IgD-negative memory B cell (primary cell): ENCODE measurements around the gene TRA2A. TPM values are rescaled to one million over a fixed set of nuclear protein-coding genes. Genes with fewer than 3 reads are reported as not detected.

Source experiments
- H3K27ac Mint-ChIP-seq, 3 donors: one replicate each; pipeline ENCODE4 v1.8.0; 2020 to 2022; ENCODE audit warnings: mild to moderate bottlenecking in 3 of 3, mixed read lengths in 3 of 3, moderate library complexity in 1 of 3
- H3K27me3 Mint-ChIP-seq: one replicate; pipeline ENCODE4 v1.8.0; 2021; ENCODE audit warnings: mixed read lengths
- H3K36me3 Mint-ChIP-seq: one replicate; pipeline ENCODE4 v1.8.0; 2020; ENCODE audit warnings: mild to moderate bottlenecking, mixed read lengths
- H3K4me1 Mint-ChIP-seq, 3 donors: one replicate each; pipeline ENCODE4 v1.8.0; 2020 to 2022; ENCODE audit warnings: mixed read lengths in 3 of 3, mild to moderate bottlenecking in 1 of 3
- H3K4me3 Mint-ChIP-seq, 4 donors: one replicate each; pipeline ENCODE4 v1.8.0; 2020 to 2022; ENCODE audit warnings: mild to moderate bottlenecking in 4 of 4, mixed read lengths in 4 of 4, moderate library complexity in 3 of 4
- H3K9me3 Mint-ChIP-seq, 3 donors: one replicate each; pipeline ENCODE4 v1.8.0; 2020 to 2021; ENCODE audit warnings: mixed read lengths in 3 of 3, mild to moderate bottlenecking in 1 of 3
- polyA plus RNA-seq: library from polyadenylated mRNA; unstranded; fragments of 300-500 nt; fragmentation: Illumina TruSeq; gene quantifications from one replicate; pipeline ENCODE4 v1.2.3, GENCODE V29; 2021

TRA2A gene
- polyA plus RNA-seq, 1 donor from 2014 or later, result 44.0 TPM

DNA sequence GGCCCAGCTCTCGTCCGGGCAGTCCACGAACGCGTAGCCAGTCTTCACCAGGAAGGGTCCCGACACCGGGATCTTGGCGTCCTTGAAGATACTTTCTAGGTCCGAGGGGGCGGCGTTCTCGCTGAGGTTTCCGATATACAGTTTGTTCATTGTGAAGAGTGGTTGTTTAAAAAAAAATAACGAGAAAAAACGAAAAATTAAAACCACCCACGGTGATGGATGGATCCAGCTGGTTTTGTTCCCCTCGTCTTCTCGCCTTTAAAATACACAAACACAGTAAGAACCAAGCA lies 61.9 kb downstream of the TRA2A start:
- Mint-ChIP-seq H3K4me3 (peak overlapping the region; percentile 79 to 94 (median 92)), H3K9me3 (peaks cover 0 to 6% (median 1%) of the 10 kb centered on the region in 3 donors), H3K4me1 (peaks cover 15 to 40% (median 28%) of the 10 kb centered on the region in 3 donors), H3K27ac (peak overlapping the region in 2 of 3 donors; percentile 88 to 100), H3K36me3 (no peaks in the 10 kb centered on the region), H3K27me3 (peaks cover 65% of the 10 kb centered on the region)

GRCh38 chr7:23469150-23469960 lies 62.4 kb downstream of the TRA2A start:
- Mint-ChIP-seq H3K4me1 (peaks cover 12 to 37% (median 28%) of the 10 kb centered on the region in 3 donors), H3K9me3 (peaks cover 0 to 6% (median 0%) of the 10 kb centered on the region in 3 donors), H3K4me3 (peak overlapping the region; percentile 79 to 94 (median 92)), H3K27ac (peak overlapping the region; percentile 69 to 100 (median 89)), H3K36me3 (no peaks in the 10 kb centered on the region), H3K27me3 (peaks cover 61% of the 10 kb centered on the region)

GRCh38 chr7:23468526-23469149 lies 63.1 kb downstream of the TRA2A start:
- H3K27me3 Mint-ChIP-seq, result peaks cover 61% of the 10 kb centered on the region
- peak overlapping the region; percentile 81 to 98 (median 83) for H3K27ac Mint-ChIP-seq
- peak overlapping the region; percentile 69 to 92 (median 83) for H3K4me3 Mint-ChIP-seq
- H3K36me3 Mint-ChIP-seq, result no peaks in the 10 kb centered on the region
- H3K4me1 Mint-ChIP-seq, result peaks cover 12 to 37% (median 28%) of the 10 kb centered on the region in 3 donors
- peaks cover 0 to 6% (median 0%) of the 10 kb centered on the region in 3 donors for H3K9me3 Mint-ChIP-seq

GRCh38 chr7:23467806-23468525 lies 63.8 kb downstream of the TRA2A start:
- Mint-ChIP-seq H3K27me3 (peaks cover 55% of the 10 kb centered on the region), H3K36me3 (no peaks in the 10 kb centered on the region), H3K27ac (peak overlapping the region; percentile 81 to 98 (median 83)), H3K4me1 (peaks cover 10 to 31% (median 24%) of the 10 kb centered on the region in 3 donors), H3K4me3 (peak overlapping the region; percentile 69 to 92 (median 83)), H3K9me3 (peaks cover 0 to 6% (median 0%) of the 10 kb centered on the region in 3 donors)

DNA sequence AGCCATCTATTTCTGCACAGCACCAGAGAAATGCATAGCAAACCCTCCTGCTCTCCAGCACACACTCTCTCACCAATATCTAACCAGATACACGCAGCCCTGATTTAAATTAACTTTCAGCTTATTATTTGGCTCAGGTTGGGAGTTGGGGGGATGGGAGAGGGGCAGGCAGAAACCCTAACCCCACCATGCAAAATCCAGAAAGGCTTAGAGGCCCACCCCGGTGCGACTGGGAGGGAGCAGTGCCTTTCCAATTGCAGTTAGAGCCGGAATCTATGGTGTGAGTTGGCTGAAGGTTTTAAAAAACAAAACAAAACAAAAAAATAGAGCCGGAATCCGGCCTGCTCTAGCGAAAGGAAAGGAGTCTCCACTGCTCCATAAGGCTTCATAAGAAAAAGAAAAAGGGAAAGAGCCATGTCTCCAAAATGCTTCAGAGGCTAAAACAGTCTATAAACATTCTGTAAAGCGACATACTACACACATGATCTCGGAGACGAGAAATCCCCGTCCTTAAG lies 64.4 kb downstream of the TRA2A start:
- Mint-ChIP-seq H3K4me1 (peaks cover 12 to 31% (median 22%) of the 10 kb centered on the region in 3 donors), H3K9me3 (peaks cover 0 to 3% (median 0%) of the 10 kb centered on the region in 3 donors), H3K27me3 (peaks cover 51% of the 10 kb centered on the region), H3K36me3 (no peaks in the 10 kb centered on the region), H3K27ac (peak overlapping the region; percentile 26 to 98 (median 81)), H3K4me3 (peak overlapping the region; percentile 69 to 92 (median 83))

DNA sequence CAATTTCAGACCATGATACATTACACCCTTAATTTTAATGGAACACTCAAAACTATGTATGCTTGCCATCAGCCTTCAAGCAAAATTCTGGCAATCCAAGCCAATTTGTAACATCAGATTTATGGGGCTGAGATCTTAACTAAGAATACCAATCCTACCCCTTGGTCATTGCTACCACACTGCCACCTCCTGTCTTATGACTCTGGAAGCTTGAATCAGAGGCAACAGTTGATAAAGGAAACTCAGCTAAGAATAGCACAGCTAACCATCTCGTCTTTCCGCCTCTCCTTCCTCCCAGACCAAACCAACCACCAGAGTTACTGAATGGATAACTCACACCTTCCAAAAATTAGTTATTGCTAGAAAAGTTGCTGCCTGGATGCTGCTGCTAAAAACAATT lies 68.9 kb downstream of the TRA2A start:
- Mint-ChIP-seq H3K27ac (no peak overlapping the region), H3K36me3 (no peaks in the 10 kb centered on the region), H3K4me3 (no peak overlapping the region), H3K4me1 (peaks cover 5 to 10% (median 7%) of the 10 kb centered on the region in 3 donors), H3K27me3 (peaks cover 29% of the 10 kb centered on the region), H3K9me3 (no peaks in the 10 kb centered on the region)

GRCh38 chr7:23458044-23458443 lies 73.7 kb downstream of the TRA2A start:
- peaks cover 0 to 3% (median 0%) of the 10 kb centered on the region in 3 donors for H3K4me1 Mint-ChIP-seq
- no peaks in the 10 kb centered on the region for H3K36me3 Mint-ChIP-seq
- no peaks in the 10 kb centered on the region for H3K9me3 Mint-ChIP-seq
- H3K27me3 Mint-ChIP-seq, result peaks cover 11% of the 10 kb centered on the region
- H3K4me3 Mint-ChIP-seq, result no peak overlapping the region
- H3K27ac Mint-ChIP-seq, result no peak overlapping the region

DNA sequence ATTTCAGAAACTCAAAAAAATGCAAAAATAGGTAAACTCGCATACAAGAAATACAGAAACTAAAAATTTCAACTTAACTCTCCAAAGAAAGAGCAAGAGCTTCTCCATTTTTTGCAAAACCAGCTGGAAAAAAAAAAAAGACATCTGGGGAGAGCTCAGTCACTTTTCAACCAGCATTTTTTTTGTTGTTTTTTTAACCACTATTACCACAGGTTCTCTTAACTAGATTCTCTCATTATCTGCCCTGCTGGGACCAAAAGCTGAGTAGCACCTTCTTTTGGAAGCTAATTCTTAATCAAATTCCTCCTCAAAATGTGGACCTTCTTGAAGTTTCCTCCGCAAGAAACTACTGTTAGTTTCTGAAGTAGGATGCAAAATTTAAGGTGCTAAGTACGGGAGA lies 75.7 kb downstream of the TRA2A start:
- no peak overlapping the region for H3K27ac Mint-ChIP-seq
- no peaks in the 10 kb centered on the region for H3K4me1 Mint-ChIP-seq
- H3K36me3 Mint-ChIP-seq, result no peaks in the 10 kb centered on the region
- no peaks in the 10 kb centered on the region for H3K9me3 Mint-ChIP-seq
- no peak overlapping the region for H3K4me3 Mint-ChIP-seq
- peaks cover 6% of the 10 kb centered on the region for H3K27me3 Mint-ChIP-seq

DNA sequence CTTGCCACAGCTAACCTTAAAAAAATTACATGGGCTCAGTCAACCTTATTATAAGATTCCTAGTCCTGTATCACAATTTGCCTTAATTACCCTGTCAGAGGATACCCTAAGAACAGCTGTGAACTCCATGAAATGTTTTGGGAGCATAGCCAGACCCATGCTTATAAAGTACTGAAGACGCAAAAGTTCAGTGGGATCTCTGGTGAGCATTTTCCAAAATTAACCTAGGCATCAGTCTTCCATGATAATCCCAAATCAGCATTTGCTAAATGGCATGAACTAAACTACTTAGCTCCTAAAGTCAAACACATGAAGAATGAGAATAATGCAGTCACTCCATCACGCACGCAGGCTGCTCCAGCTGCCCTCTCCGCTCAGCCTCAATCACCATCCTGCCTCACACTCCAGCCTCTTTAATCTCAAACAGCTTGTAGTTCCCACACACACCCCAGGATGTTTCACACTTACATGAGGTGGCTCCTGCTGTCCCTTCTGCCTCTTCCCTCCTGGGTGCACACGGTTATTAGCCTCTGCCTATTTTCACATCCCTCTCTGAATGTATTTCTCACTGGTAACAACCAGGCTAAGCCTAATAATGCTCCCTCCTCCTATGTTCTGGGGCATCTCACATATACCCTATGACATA lies 76.8 kb downstream of the TRA2A start:
- Mint-ChIP-seq H3K27ac (no peak overlapping the region), H3K4me3 (no peak overlapping the region), H3K9me3 (no peaks in the 10 kb centered on the region), H3K36me3 (no peaks in the 10 kb centered on the region), H3K4me1 (peaks cover 0 to 1% (median 0%) of the 10 kb centered on the region in 3 donors), H3K27me3 (peaks cover 4% of the 10 kb centered on the region)

Other genes with a start within 250 kb of the TRA2A start
- gene MALSU1, start 232.6 kb downstream of the TRA2A start, polyA plus RNA-seq, result 68.1 TPM
- 5.4 TPM for gene IGF2BP3, start 61.5 kb downstream of the TRA2A start, polyA plus RNA-seq
- 12.7 TPM for gene CCDC126, start 65.4 kb upstream of the TRA2A start, polyA plus RNA-seq
- 3.6 TPM for gene FAM221A, start 148.2 kb upstream of the TRA2A start, polyA plus RNA-seq
- not detected for gene STK31, start 178.2 kb upstream of the TRA2A start, polyA plus RNA-seq